HEK293 (cell line): Measurements from ENCODE around the gene UBXN11.

ENCODE experiments used
- CTCF ChIP-seq: fragments of 450-650 bp; formaldehyde crosslinking; IDR thresholded peaks from 2 replicates; pipeline ENCODE4 v1.5.1; 2016; ENCODE audit warnings: missing biosample characterization, missing genetic modification characterization
- ZNF561 ChIP-seq: fragments of 450-650 bp; IDR thresholded peaks from 2 replicates; pipeline ENCODE4 v1.5.1; 2018; ENCODE audit warnings: missing biosample characterization, missing genetic modification characterization, borderline replicate concordance

- TF ChIP-seq ZNF561 (tag by site-specific recombination) (no peak), CTCF (tag by site-specific recombination) (no peak)
Measured at GRCh38 chr1:26317146-26317545, 10.7 kb upstream of the UBXN11 start.
